HepG2 (cell line): ENCODE results near the gene ST3GAL4. TPM values are rescaled to one million over a fixed set of nuclear protein-coding genes. Genes with fewer than 3 reads are reported as not detected.

Source experiments
- ATAC-seq: fragments of 200-7000 bp; cut with Tn5 transposase; 3 replicates; pipeline ENCODE4 v1.9.1; 2020; ENCODE audit warnings: mild to moderate bottlenecking, moderate library complexity
- BruUV-seq: library from RNA; stranded (reverse); fragments of 400-500 nt; replicated peaks from 2 replicates; lab custom pipeline; 2021; lab: Mats Ljungman, UMichigan
- CTCF ChIA-PET: fragments of 300-600 bp; formaldehyde crosslinking; extraction: SDS; loops from one replicate; lab custom pipeline; 2021; ENCODE audit warnings: low total read pairs, inconsistent platforms, low intra/inter-chr PET ratio; lab: Yijun Ruan, JAX
- POLR2A ChIA-PET: fragments of 350-600 bp; sonication (Branson Sonifier 250); formaldehyde crosslinking; loops from one replicate; lab custom pipeline; 2020; ENCODE audit warnings: antibody characterized with exemption, inconsistent platforms; lab: Yijun Ruan, JAX
- DNase-seq: peaks from one replicate; pipeline ENCODE4 v3.0.0-alpha.2; 2015; ENCODE audit warnings: low spot score
- FAIRE-seq: peaks from 3 replicates; lab custom pipeline; 2011; peaks lifted over from hg19 to GRCh38; lab: Jason Lieb, UNC
- H2AFZ ChIP-seq: one replicate; pipeline ENCODE4 v1.6.1; 2011; ENCODE audit warnings: low read length, inconsistent platforms
- H3K27ac ChIP-seq: fragments of 300-600 bp; 3 replicates; pipeline ENCODE4 v1.8.0; 2011; ENCODE audit warnings: mixed run types, mild to moderate bottlenecking, mixed read lengths, low read length, inconsistent platforms; ENCODE audit not compliant: insufficient read depth; ENCODE audit errors: extremely low read length
- H3K27me3 ChIP-seq, 2 experiments: fragments of 200-600 bp in 1 of 2; 2 replicates in 1 of 2; 3 replicates in 1 of 2; pipeline versions ENCODE4 v1.6.0 to v1.8.0; 2011; ENCODE audit warnings: low read length in 2 of 2, mild to moderate bottlenecking in 2 of 2, moderate library complexity in 2 of 2, inconsistent platforms in 1 of 2; ENCODE audit not compliant: insufficient read depth in 2 of 2, control insufficient read depth in 1 of 2
- H3K36me3 ChIP-seq, 2 experiments: fragments of 200-600 bp in 1 of 2; replicated peaks in 1 of 2; 2 replicates in 1 of 2; 3 replicates in 1 of 2; pipeline versions ENCODE4 v1.5.1 to v1.8.0; 2011; ENCODE audit warnings: low read length in 2 of 2, inconsistent platforms in 1 of 2; ENCODE audit not compliant: insufficient read depth in 2 of 2, control insufficient read depth in 1 of 2
- H3K4me1 ChIP-seq: 2 replicates; pipeline ENCODE4 v1.5.1; 2012; ENCODE audit warnings: low read length, inconsistent platforms; ENCODE audit not compliant: insufficient read depth
- H3K4me2 ChIP-seq: 2 replicates; pipeline ENCODE4 v1.6.0; 2011; ENCODE audit warnings: low read depth, low read length, inconsistent platforms
- H3K4me3 ChIP-seq, 3 experiments: fragments of 200-600 bp in 1 of 3; sonication (generic), shearing (Covaris generic) in 1 of 3; replicated peaks in 1 of 3; 2 replicates each; pipeline ENCODE4 v1.5.1; 2011 to 2016; ENCODE audit warnings: low read length in 3 of 3, inconsistent platforms in 2 of 3, low read depth in 2 of 3, mild to moderate bottlenecking in 2 of 3, control low read depth in 1 of 3, mixed read lengths in 1 of 3; ENCODE audit not compliant: insufficient read depth in 1 of 3
- H3K79me2 ChIP-seq: one replicate; pipeline ENCODE4 v1.6.1; 2011; ENCODE audit warnings: low read length, inconsistent platforms; ENCODE audit not compliant: insufficient read depth
- H3K9ac ChIP-seq: 2 replicates; pipeline ENCODE4 v1.6.0; 2011; ENCODE audit warnings: mild to moderate bottlenecking, low read depth, low read length, inconsistent platforms; ENCODE audit not compliant: insufficient read depth
- H3K9me3 ChIP-seq: 2 replicates; pipeline ENCODE4 v1.5.1; 2012; ENCODE audit warnings: mild to moderate bottlenecking, low read length
- H4K20me1 ChIP-seq: 2 replicates; pipeline ENCODE4 v1.6.0; 2011; ENCODE audit warnings: inconsistent platforms, mild to moderate bottlenecking, low read length, moderate library complexity; ENCODE audit not compliant: insufficient read depth
- FIP1L1 ChIP-seq: fragments of 200-400 bp; formaldehyde crosslinking; IDR thresholded peaks from 2 replicates; pipeline ENCODE4 v1.6.1; 2018; ENCODE audit warnings: low read depth, mild to moderate bottlenecking, low read length, moderate library complexity, borderline replicate concordance; ENCODE audit not compliant: insufficient read depth
- FOXC1 ChIP-seq: sonication (generic); formaldehyde crosslinking; IDR thresholded peaks from 2 replicates; pipeline ENCODE4 v1.8.0; 2022; ENCODE audit warnings: mild to moderate bottlenecking, missing genetic modification reagents, borderline replicate concordance
- HNRNPUL1 ChIP-seq: fragments of 200-400 bp; formaldehyde crosslinking; IDR thresholded peaks from 2 replicates; pipeline ENCODE4 v1.6.1; 2017; ENCODE audit warnings: low read depth, mild to moderate bottlenecking, low read length, moderate library complexity
- MBNL3 ChIP-seq: fragments of 250-450 bp; sonication (Bioruptor Pico); conservative IDR thresholded peaks from 2 replicates; pipeline ENCODE4 v1.8.0; 2022; ENCODE audit warnings: mild to moderate bottlenecking, inconsistent platforms
- NFE2L1 ChIP-seq: sonication (generic); formaldehyde crosslinking; IDR thresholded peaks from 2 replicates; pipeline ENCODE4 v1.4.0; 2020; ENCODE audit warnings: missing genetic modification reagents, mild to moderate bottlenecking, borderline replicate concordance
- NFKBIZ ChIP-seq: IDR thresholded peaks from 2 replicates; pipeline ENCODE4 v1.6.1; 2018; ENCODE audit warnings: missing genetic modification reagents, missing compliant biosample characterization
- PRDM15 ChIP-seq: sonication (generic); formaldehyde crosslinking; IDR thresholded peaks from 2 replicates; pipeline ENCODE4 v1.4.0; 2020; ENCODE audit warnings: missing genetic modification reagents
- TOPORS ChIP-seq: sonication (generic); formaldehyde crosslinking; IDR thresholded peaks from 2 replicates; pipeline ENCODE4 v1.8.0; 2023; ENCODE audit warnings: mild to moderate bottlenecking, missing genetic modification reagents
- ZFP41 ChIP-seq: sonication (generic); formaldehyde crosslinking; IDR thresholded peaks from 2 replicates; pipeline ENCODE4 v1.4.0; 2020; ENCODE audit warnings: mild to moderate bottlenecking, missing genetic modification reagents, borderline replicate concordance
- ZNF17 ChIP-seq: sonication (generic); formaldehyde crosslinking; IDR thresholded peaks from 2 replicates; pipeline ENCODE4 v1.5.0; 2020; ENCODE audit warnings: mild to moderate bottlenecking, missing genetic modification reagents
- ZNF251 ChIP-seq: sonication (generic); formaldehyde crosslinking; IDR thresholded peaks from 2 replicates; pipeline ENCODE4 v1.9.0; 2021; ENCODE audit warnings: mild to moderate bottlenecking, missing genetic modification reagents
- ZNF264 ChIP-seq: sonication (generic); formaldehyde crosslinking; IDR thresholded peaks from 2 replicates; pipeline ENCODE4 v1.4.0; 2020; ENCODE audit warnings: missing genetic modification reagents
- ZNF33B ChIP-seq: sonication (generic); formaldehyde crosslinking; IDR thresholded peaks from 2 replicates; pipeline ENCODE4 v1.5.1; 2020; ENCODE audit warnings: mild to moderate bottlenecking, missing genetic modification reagents
- ZNF563 ChIP-seq: sonication (generic); formaldehyde crosslinking; IDR thresholded peaks from 2 replicates; pipeline ENCODE4 v1.8.0; 2022; ENCODE audit warnings: mild to moderate bottlenecking, moderate library complexity, missing genetic modification reagents
- ZNF589 ChIP-seq: sonication (generic); formaldehyde crosslinking; conservative IDR thresholded peaks from 2 replicates; pipeline ENCODE4 v1.8.0; 2022; ENCODE audit warnings: mild to moderate bottlenecking, moderate library complexity, missing genetic modification reagents
- WGBS: methylation state at CpG from one replicate; pipeline ENCODE4 v1.1.6; 2017; ENCODE audit warnings: low lambda C conversion rate; 5-methylcytosine and 5-hydroxymethylcytosine counted together
- in situ Hi-C: cut with HindIII; loops from 2 replicates; pipeline ENCODE4 v1.10.0; 2017; ENCODE audit warnings: low pct_unique_long_range_greater_than_20kb; ENCODE audit not compliant: extremely low pct_ligation_motif_present
- intact Hi-C: fragments of 100-400 bp; cut with micrococcal nuclease; formaldehyde crosslinking; loops from one replicate; pipeline ENCODE4 v1.10.0; 2022; ENCODE audit not compliant: unreplicated experiment
- polyA plus RNA-seq, 8 experiments: library from polyadenylated mRNA; depleted of rRNA in 3 of 8; stranded (reverse) in 7 of 8; unstranded in 1 of 8; fragments of >200 nt; fragmentation: Illumina TruSeq in 4 of 8; extraction: Trizol in 4 of 8; gene quantifications; 2 replicates each; pipeline versions ENCODE4 v1.2.1 to v1.2.3, GENCODE V29; 2011 to 2016; ENCODE audit warnings: low read depth in 4 of 8, missing spikeins in 1 of 8, mixed read lengths in 1 of 8; ENCODE audit not compliant: insufficient read depth in 1 of 8
- total RNA-seq, 5 experiments: library from RNA; depleted of rRNA; stranded (reverse); fragments of >200 nt; fragmentation: Illumina TruSeq; extraction: Trizol; gene quantifications; 2 replicates each; pipeline ENCODE4 v1.2.3, GENCODE V29; 2016; ENCODE audit warnings: low read depth in 1 of 5
- TF ChIP-seq, protein P1 (sequence below): sonication (generic); formaldehyde crosslinking; IDR thresholded peaks from 2 replicates; pipeline ENCODE4 v1.8.0; 2022; ENCODE audit warnings: missing genetic modification reagents, mild to moderate bottlenecking, inconsistent platforms, borderline replicate concordance
- TF ChIP-seq, protein P2 (sequence below): sonication (generic); formaldehyde crosslinking; IDR thresholded peaks from 2 replicates; pipeline ENCODE4 v1.5.1; 2020; ENCODE audit warnings: missing genetic modification reagents, mild to moderate bottlenecking, borderline replicate concordance

ST3GAL4 gene
- total and polyA plus RNA-seq, 2 of the 13 experiments (the other 11 are each of a cell fraction or from before 2014, with no cell fraction given): 9.1 to 13.3 TPM

DNA sequence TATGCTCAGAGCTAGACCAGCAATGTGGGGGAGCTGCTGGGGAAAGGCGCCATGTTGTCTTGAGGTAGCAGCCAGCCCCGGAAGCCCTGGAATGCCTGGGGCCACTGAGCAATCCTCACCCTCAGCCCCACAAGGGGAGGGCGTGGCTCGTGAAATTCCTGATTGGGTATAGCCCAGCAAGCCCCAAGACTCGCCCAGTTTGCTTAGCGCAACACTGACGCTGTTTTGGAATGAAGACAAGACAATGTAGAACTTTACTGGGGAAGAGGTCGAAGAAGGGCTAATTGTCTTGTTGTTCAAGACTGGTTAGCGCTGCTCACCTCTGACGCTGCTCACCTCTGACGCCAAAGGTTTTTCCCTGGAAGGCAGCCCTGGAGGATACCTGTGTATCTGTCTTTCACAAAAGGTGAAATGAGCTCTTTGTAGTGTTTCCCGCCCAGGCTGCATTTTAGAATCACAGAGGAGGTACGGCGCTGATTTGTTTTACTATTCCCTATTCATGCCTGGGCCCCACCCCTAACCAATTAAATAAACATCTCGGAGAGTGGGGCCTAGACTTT is 47.6 kb downstream of the ST3GAL4 start:
- in situ Hi-C loops: no loop called here
- no peak overlapping the region for H2AFZ ChIP-seq
- H3K4me3 ChIP-seq: no peak overlapping the region
- WGBS: 91% methylated on average over 15 of the region's 15 CpGs
- H3K4me2 ChIP-seq: no peak overlapping the region
- BruUV-seq: no TSS peak
- CTCF ChIA-PET: no interaction called here
- TF ChIP-seq NFKBIZ (CRISPR knock-in tag): no peak
- TF ChIP-seq FOXC1: no peak
- no peak for TF ChIP-seq HNRNPUL1
- TF ChIP-seq ZNF264 (CRISPR knock-in tag): no peak
- TF ChIP-seq ZNF251 (CRISPR knock-in tag): no peak
- TF ChIP-seq NFE2L1 (CRISPR knock-in tag): no peak
- no peak for TF ChIP-seq FIP1L1
- TF ChIP-seq ZNF589 (CRISPR knock-in tag): no peak
- TF ChIP-seq ZFP41 (CRISPR knock-in tag): no peak
- TF ChIP-seq PRDM15 (CRISPR knock-in tag): no peak
- TF ChIP-seq, protein P1, sequence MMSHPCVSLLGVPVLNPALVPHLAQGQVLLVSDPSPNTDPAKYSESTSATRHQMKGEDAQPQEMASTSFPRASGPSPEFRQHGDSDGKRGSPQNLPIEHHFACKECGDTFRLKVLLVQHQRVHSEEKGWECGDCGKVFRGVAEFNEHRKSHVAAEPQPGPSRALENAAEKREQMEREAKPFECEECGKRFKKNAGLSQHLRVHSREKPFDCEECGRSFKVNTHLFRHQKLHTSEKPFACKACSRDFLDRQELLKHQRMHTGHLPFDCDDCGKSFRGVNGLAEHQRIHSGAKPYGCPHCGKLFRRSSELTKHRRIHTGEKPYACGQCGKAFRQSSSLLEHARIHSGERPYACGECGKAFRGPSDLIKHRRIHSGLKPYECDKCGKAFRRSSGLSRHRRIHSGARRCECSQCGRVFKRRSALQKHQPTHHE (CRISPR knock-in tag): no peak
- TF ChIP-seq MBNL3 (CRISPR knock-in tag): no peak
- TF ChIP-seq ZNF563 (CRISPR knock-in tag): no peak
- TF ChIP-seq, protein P2, sequence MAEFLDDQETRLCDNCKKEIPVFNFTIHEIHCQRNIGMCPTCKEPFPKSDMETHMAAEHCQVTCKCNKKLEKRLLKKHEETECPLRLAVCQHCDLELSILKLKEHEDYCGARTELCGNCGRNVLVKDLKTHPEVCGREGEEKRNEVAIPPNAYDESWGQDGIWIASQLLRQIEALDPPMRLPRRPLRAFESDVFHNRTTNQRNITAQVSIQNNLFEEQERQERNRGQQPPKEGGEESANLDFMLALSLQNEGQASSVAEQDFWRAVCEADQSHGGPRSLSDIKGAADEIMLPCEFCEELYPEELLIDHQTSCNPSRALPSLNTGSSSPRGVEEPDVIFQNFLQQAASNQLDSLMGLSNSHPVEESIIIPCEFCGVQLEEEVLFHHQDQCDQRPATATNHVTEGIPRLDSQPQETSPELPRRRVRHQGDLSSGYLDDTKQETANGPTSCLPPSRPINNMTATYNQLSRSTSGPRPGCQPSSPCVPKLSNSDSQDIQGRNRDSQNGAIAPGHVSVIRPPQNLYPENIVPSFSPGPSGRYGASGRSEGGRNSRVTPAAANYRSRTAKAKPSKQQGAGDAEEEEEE: no peak
- TF ChIP-seq TOPORS: no peak
- TF ChIP-seq ZNF17: no peak
- no peak for TF ChIP-seq ZNF33B (CRISPR knock-in tag)
- ATAC-seq (no peak), DNase-seq (no peak), FAIRE-seq (no peak)
- H3K27ac ChIP-seq: no peak overlapping the region
- intact Hi-C loops: no loop called here
- H3K36me3 ChIP-seq: peaks cover 4 to 6% of the 10 kb centered on the region in 2 experiments; a peak in 3 of 5 replicates
- no peaks in the 10 kb centered on the region for H4K20me1 ChIP-seq
- no peak overlapping the region for H3K9ac ChIP-seq
- H3K4me1 ChIP-seq: no peaks in the 10 kb centered on the region
- POLR2A ChIA-PET: no interaction called here
- no peaks in the 10 kb centered on the region for H3K79me2 ChIP-seq
- no peaks in the 10 kb centered on the region for H3K9me3 ChIP-seq
- H3K27me3 ChIP-seq: no peaks in the 10 kb centered on the region
